Measurements from ENCODE around the gene PPP1R14B.

PPP1R14B gene

DNA sequence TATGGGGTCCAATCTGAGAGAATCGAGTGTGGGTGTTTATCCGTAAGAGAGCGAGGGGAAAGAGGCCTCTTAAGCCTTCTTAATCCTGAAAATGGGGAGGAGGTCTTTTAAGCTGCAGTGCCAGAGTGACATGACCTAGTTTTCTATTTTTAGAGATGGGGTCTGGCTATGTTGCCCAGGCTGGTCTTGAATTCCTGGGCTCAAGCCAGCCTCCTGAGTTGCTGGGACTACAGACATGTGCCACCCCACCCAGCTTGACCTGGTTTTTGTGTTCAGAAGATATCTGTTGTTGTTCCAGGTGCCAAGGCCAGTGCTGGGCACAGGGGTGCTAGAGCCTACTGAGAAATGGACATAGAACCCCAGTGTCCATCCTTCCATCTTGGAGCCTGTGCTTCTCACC, 36.3 kb upstream of the PPP1R14B start:
- no peak overlapping the region for H3K27ac ChIP-seq
- DNase-seq (ENCODE audit: low read depth, low spot score), result no peak

- DNase-seq (ENCODE audit: low read depth, low spot score), result no peak
- no peak overlapping the region for H3K27ac ChIP-seq
Measured at GRCh38 chr11:64281957-64282770, 35.4 kb upstream of the PPP1R14B start.

DNA sequence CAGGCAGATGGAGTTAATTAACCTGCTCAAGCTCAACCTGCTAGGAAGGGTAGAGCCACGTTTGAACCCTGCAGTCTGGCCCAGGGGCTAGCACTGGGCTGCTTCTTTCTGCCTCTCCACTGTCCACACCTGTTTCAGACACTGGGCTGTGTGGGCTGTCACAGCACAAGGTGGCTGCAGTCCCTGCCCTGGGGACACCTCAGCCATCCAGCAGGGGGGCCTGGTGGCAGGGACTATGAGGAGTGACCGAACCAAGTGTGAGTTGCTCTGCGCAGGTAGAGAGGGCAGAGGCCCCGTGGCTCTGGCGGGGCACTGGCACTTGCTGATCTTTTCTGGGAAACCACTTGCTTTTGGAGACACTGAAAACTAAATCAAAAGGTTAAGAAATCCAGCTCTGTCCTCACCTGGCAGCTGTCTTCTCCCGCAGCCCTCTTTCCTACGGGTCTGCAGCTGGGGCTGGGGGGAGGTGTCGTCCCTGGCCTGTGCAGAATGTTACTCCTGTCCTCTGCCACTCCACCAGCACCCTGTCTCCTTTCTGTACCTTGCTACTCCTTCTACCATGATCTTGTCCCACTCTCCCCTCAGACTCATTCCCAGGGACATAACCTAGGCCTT, 31.9 kb upstream of the PPP1R14B start:
- peak overlapping the region; percentile 9 for H3K27ac ChIP-seq
- no peak for DNase-seq (ENCODE audit: low read depth, low spot score)

DNA sequence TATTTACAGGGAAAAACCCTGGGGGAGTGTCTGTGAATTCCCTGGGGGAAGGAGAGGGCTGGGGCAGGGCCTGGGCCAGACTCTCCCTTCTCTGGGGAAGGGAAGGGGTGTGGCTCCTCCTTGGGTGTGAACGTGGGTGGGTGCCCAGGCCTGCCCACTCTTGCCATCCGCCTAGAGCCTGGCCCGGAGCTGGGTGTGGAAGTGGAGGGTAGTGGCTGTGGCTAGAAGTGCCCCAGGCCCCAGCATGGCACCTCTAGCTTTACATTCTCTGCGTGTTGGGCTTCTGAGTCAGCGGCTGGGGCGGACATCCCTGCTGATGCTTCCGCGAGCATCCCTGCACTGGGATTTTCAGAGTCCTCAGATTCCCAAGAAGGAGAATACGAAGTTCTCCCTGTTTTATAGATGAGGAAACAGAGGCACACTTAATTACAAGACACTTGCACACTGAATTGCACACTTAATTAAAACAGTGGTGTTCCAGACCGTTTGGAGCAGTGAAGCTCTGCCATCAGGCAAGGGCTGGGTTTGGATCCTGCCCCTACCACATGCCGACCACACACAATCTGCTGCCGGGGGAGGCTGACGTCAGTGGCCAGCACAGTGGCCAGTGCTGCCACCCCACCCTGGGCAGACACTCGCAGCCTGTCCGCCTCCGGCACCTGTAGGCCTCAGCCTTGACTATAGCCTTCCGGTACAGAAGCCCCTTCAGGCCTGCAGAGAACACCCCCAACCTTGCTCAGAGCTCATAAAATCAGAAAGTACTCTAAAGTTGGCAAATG, 30.1 kb upstream of the PPP1R14B start:
- peak overlapping the region; percentile 83 for H3K27ac ChIP-seq
- DNase-seq (ENCODE audit: low read depth, low spot score), result peak; percentile 78

- no peak for DNase-seq (ENCODE audit: low read depth, low spot score)
- peak overlapping the region; percentile 83 for H3K27ac ChIP-seq
Measured at GRCh38 chr11:64275841-64276240, 29.1 kb upstream of the PPP1R14B start.

- no peak for DNase-seq (ENCODE audit: low read depth, low spot score)
- no peak overlapping the region for H3K27ac ChIP-seq
Measured at GRCh38 chr11:64275031-64275800, 28.5 kb upstream of the PPP1R14B start.

DNA sequence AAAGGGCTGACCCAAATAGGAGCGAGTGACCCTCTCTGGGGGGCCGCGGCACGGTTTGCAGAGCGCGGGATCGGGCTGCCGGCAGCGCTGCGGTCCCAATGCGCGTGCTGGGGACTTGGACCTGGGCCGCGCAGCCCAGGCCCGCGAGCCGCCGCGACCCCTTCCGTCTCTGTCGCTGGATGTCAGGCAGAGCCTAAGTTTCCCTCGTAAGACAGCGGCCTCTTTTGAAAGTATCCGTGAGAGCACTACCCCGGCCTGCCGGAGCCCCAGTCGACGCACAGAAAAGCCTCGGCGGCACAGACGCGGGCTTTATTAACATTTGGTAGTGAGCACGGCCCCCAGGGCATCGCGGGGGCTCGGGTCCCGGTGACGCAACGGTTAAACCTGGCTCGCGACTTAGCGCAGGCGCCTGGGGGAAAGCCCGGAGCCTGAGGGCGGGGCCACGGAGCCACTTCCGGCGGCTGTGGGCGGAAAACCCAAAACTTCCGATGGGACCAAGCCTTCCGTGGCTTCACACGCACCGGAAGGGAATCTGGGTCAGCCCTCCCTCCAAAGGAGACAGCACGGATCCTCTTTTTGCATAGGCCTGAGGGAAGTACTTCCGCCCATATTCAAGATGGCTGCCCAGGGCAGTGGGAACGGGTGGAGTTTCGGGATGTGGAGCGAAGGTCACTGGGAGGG, 22.9 kb upstream of the PPP1R14B start:
- DNase-seq (ENCODE audit: low read depth, low spot score), result peak; percentile 99
- peak overlapping the region; percentile 97 for H3K27ac ChIP-seq

DNA sequence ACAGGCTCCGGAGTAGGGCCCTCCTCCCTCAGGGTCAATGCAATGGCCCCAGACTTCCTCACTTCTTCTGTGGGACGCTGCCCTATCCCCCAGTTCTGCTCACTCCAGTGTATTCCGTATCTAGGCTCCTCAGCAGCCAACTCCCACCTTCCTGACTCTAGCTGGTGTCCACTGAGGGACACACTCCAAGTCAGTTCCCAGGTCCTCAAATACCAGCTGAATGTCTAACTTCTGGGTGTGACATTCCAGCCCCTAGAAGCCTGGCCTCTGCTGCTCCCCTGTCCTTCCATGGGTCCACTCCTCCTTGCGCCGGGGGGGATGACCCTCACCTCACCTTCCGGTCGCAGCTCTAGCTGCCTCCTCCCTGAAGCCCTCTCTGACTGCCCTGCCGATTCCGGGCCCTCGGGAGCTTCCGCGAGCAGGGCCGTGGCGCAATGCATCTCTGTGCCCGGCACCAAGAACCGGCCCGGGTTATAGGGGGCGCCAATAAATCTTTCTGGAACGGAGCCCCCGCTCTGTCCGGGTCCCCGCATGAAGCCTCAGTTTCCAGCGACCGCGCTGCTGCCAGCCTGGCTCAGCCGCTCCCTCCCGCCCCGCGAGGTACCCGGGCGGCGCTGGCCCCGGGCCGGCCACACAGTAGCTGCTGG, 22.3 kb upstream of the PPP1R14B start:
- no peak for DNase-seq (ENCODE audit: low read depth, low spot score)
- peak overlapping the region; percentile 97 for H3K27ac ChIP-seq

- no peak for DNase-seq (ENCODE audit: low read depth, low spot score)
- H3K27ac ChIP-seq, result peak overlapping the region; percentile 97
Measured at GRCh38 chr11:64268025-64268892, 21.5 kb upstream of the PPP1R14B start.

DNA sequence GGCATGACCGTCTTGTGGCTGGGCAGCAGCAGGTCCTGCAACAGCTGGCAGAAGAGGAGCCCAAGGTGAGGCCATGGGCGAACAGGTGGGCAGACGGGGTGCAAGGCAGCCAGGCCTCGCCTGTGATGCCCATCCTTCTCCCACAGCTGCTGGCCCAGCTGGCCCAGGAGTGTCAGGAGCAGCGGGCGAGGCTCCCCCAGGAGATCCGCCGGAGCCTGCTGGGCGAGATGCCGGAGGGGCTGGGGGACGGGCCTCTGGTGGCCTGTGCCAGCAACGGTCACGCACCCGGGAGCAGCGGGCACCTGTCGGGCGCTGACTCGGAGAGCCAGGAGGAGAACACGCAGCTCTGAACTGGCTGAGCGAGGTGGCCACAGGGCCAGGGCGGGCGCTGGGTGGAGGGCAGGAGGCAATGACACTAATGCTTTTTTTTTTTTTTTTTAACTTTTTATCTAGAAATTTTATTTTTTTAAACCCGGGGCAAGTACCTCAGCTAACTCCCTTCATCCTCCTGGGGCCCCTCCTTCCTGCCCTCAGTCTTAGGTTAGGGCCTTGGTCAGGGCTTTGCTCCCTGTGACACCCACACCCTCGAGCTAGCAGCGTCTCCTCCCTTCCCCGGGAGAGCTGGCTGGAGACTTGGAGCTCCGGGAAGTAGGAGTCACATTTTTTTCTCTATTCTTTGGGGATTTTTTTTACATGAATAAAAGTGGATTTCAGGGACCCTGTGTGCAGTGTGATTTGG, 20.6 kb upstream of the PPP1R14B start:
- no peak for DNase-seq (ENCODE audit: low read depth, low spot score)
- peak overlapping the region; percentile 97 for H3K27ac ChIP-seq

DNA sequence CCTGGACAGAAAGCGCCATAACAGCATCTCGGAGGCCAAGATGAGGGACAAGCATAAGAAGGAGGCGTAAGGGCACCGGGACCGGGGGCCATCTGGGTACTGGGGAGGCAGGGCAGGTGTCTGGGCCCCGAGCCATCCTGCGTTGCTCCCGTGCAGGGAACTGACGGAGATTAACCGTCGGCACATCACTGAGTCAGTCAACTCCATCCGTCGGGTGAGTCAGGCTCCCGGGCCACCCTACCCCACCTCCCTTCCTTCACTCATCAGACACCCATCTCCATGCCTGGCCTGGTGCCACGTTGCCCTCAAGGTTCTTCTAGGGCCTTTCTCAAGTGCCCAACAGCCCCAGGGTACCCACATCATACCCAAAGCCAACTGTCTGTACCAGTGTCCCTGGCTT, 19.6 kb upstream of the PPP1R14B start:
- DNase-seq (ENCODE audit: low read depth, low spot score), result no peak
- peak overlapping the region; percentile 97 for H3K27ac ChIP-seq

DNA sequence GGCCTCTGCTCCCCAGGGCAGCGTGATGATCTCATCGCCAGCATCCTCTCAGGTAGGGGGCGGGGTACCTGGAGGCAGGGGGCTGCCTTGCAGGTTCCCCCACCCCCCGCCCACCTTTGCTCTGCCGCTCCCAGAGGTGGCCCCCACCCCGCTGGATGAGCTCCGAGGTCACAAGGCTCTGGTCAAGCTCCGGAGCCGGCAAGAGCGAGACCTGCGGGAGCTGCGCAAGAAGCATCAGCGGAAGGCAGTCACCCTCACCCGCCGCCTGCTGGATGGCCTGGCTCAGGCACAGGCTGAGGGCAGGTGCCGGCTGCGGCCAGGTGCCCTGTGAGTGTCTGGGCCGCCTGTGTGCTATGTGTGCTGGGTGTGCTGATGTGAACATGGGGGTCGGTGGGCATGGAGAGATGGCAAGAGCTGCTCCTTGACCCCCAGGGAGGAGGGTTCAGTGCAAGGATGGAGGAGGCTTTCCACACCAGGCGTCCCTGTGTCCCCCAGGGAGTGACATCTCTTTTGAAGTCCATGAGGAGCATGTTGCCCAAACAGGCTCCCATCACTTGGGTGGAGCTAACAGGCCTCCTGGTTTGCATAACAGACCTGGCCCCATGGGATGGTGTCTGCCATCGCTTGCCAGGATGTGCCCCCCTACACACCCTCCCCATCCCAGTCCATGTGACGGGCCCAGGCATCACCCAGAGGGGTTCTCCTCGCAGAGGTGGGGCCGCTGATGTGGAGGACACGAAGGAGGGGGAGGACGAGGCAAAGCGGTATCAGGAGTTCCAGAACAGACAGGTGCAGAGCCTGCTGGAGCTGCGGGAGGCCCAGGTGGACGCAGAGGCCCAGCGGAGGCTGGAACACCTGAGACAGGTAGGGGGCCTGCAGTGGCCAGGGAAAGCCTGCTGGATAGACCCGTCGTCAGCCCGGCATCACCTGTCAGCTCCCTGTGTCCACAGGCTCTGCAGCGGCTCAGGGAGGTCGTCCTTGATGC, 18.7 kb upstream of the PPP1R14B start:
- DNase-seq (ENCODE audit: low read depth, low spot score), result no peak
- H3K27ac ChIP-seq, result no peak overlapping the region

DNA sequence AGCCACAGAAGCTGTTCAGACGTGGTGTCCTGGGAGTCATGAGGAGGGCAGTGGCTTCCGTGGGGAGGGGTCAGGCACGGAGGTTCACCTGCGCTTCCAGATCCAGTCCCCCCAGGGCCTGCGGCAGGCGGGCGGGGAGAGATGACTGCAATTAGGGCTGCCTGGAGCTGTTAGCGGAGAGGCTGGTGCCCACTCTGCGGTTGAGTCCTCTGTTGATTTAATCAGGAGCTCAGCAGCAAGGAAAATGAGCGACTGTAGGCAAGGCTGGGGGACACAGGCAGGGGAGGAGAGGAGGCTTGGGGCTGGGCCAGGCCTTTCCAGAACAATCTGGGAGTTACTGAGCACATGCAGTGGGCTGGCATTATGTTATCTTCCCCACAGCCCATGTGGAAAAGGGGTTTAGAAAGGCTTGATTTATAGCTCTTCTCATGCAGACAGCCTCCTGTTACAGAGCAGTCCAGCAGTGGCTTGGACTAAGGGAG, 17.7 kb upstream of the PPP1R14B start:
- no peak for DNase-seq (ENCODE audit: low read depth, low spot score)
- no peak overlapping the region for H3K27ac ChIP-seq

- DNase-seq (ENCODE audit: low read depth, low spot score), result no peak
- no peak overlapping the region for H3K27ac ChIP-seq
Measured at GRCh38 chr11:64263947-64264317, 17.2 kb upstream of the PPP1R14B start.

GRCh38 chr11:64263021-64263946, 16.5 kb upstream of the PPP1R14B start:
- no peak for DNase-seq (ENCODE audit: low read depth, low spot score)
- H3K27ac ChIP-seq, result no peak overlapping the region

Data from epithelial cell of prostate (primary cell).